8988T (cell line): ENCODE measurements around the gene RS1.

Experiments
- DNase-seq: peaks from one replicate; pipeline ENCODE4 v3.0.0; 2011

The RS1 gene

DNA sequence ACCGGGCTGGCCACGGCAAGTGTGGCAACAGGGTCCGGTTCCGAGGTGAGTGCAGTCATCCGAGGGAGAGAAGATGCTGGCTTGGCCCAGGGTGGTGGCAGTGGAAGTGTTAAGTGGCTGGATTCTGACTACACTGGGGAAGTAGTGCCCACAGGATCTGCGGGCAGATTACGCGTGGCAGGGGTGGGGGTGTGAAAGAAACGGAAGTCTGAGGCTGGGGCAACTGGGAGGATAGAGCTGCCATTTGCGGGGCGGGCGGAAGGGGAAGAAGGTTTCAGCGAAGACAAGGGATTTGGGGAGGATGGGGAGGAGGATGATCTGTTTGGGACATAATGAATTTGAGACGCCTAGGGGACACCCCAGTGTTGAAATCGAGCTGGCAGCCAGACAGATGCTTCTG, 5.3 kb downstream of the RS1 start:
- DNase-seq = no peak

DNA sequence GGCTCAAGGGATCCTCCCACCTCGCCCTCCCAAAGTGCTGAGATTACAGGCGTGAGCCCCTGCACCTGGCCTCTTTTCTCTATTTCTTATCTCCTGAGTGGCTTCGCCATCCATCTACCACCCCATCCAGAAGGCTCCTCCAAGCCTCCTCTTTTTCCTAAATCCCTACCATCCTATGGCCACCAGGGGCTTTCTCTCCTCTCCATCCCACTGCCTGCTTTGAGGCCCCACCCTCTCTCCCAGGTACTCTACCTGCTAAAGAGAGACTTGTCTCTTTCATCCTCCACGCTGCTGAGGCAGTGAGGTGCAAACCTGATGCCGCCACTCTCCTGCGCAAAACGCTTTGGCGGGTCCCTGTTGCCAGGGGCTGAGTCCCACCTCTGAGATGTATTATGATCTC, 7.0 kb downstream of the RS1 start:
- no peak for DNase-seq

DNA sequence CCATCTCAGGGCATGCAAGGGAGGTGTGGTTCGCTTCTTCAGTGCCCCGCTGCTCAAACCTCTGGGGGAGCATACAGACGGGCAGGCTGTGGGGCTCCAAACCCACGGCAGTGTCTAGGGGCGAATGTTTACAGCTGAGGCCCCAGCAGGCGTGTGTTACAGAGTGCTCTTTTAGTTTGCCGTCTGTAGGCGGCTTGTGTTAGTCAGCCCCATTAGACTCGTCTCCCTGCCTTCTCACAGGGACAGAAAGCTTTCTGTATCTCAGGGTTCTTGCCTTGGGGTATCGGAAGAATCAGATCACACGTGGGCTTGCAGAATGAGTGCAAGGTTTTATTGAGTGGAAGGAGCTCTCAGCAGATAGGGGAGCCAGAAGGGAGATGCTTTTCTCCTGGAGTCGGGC, 10.6 kb downstream of the RS1 start:
- no peak for DNase-seq

DNA sequence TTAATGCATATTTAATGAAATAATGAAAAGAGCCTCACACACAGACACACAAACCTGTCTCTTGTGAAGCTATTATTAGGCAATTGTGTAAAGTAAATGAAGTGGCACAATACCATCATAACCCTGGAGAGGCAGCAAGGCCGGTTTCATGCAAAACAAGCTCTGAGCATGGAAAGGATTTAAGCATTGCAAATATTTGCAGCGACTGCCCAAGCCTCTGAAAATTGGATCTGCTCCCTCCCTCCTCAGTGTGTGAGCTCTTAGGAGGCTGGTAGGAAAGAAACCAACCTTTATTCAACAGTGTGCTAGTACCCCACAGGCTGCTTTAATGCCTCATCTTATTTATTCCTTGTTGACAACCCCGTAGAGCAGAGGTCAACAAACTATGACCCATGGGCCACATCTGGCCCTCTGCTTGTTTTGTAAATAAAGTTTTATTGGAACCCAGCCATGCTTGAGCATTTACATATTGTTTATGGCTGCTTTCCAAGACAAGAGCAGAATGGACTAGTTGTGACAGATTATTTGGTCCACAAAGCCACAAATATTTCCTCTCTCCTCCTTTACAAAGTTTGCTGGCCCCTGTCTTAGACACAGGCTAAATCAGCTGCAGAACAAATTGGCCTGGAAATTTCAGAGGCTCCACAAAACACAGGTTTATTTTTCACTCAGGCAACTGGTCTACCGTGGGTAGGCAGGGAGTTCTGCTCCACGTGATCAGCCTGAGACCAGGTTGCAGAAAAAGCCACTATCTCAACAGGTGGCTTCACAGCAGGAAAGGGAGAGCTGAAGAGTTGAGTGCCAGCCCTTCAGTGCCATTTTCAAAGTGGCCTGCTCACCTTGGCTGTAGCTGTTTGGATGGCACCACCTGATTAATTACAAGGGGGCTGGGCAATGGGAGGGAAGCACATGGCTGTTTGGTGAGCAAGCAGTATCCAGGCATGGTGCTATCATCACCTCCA, 16.8 kb downstream of the RS1 start:
- DNase-seq = no peak

DNA sequence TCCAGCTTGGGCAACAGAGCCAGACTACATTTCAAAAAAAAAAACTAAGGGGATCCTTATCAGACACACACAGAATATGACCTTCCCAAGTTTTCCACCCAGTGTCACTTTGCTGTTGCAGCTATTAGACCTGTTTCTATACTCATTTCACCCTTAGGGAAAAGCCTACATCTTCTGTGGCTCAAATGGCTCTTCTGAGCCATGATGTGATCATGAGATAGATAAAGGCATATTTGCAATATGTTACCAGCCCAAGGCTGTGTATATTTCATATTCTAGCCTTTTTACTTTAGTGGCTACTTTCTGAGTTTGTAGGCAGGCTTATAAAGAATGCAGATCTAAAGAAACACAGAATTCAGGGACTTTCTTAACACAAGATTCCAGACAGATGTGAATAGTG, 19.3 kb downstream of the RS1 start:
- DNase-seq = no peak

DNA sequence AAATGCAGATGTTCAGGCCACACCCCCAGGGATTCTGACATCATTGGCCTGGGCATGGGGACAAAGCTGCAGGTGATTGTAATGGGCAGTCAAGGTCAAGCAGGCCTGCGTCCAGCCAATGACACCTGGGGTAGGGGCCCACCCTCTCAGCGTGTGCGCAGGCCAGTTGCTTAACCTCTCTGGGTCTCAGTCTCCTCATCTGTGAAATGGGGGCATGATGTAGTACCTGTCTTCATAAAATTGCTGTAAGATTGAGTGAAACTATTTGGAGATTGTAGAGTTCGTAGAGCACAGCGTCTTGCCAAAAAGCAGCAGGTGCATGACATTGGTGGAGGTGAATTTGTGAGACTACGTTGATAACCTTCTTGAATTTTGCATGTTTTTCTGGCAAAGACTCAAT, 21.2 kb downstream of the RS1 start:
- no peak for DNase-seq

DNA sequence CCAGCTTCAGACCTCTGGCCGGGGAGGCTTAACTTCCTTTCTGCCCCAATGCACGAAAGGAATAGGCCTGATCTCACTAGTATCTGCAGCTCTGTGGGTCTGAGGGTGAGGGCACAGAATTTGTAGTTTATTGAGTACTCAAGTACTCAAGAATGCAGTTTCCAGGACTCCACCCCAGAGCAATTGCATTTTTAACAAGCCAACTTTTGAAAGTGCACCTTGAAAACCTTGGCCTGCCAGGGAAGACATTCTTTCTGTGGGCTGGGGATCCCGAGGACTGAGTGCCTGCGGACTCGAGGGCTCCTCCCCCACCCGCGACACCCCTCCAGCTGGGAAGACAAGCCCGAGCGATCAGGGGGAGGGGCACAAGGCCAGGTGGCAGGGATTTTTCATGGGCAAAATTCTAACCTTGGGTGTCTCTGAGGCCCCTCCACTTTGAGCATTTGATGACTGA, 22.4 kb downstream of the RS1 start:
- no peak for DNase-seq

DNA sequence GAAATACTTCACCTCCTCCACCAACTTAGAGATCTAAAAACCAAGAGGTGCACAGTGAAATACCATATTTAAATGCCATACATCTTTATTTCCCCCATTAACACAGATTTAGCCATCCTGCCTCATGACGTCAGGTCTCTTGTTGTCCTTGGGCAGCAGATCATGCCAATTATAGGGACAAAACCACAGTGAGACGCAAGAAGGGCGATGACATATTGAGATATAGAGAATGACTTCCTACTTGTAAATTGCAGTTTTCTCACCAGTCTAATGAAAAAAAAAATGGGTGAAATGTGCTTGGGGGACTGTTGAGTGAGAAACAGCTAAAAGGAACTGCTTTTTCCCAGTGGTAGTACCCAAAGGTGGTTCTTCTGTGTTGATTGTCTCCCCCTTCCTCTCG, 24.3 kb downstream of the RS1 start:
- DNase-seq = no peak

DNA sequence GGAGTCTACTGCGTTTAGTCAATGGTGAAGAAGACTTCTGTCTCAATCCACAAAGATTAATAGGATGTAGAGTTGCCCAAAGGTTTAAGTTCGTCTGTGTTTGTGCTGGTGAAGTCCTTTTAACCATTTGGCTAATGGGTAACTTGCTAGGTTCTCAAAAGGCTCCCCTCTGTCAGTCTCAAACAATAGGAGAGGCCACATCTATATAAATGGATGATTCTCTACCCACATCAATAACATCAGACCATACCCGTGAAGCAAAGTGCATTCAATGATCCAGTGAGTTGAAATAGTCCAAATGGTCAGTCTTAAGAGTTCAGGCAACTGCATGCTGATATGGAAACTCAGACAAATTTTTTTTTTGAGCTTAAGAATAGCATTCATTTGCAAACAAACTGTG, 28.1 kb downstream of the RS1 start:
- DNase-seq = no peak

DNA sequence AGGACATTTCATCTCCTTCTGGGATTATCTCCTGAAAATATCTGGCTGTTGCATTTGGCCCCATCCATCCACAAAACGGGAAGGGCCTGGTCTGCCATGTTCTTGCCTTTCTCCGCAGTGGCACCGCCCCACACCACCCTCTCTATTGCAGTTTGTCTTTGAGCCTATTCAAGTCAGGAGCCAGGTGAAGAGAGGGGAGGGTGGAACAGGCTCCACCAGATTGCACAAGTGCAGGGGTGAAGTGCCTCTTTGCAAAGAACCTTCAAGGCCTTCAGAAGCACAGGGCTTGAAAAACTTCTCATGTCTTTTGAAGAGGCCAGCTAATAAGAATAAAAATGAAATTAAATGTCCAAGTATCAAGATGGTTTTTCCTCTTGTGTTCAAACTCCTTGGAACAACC, 28.7 kb downstream of the RS1 start:
- no peak for DNase-seq

DNA sequence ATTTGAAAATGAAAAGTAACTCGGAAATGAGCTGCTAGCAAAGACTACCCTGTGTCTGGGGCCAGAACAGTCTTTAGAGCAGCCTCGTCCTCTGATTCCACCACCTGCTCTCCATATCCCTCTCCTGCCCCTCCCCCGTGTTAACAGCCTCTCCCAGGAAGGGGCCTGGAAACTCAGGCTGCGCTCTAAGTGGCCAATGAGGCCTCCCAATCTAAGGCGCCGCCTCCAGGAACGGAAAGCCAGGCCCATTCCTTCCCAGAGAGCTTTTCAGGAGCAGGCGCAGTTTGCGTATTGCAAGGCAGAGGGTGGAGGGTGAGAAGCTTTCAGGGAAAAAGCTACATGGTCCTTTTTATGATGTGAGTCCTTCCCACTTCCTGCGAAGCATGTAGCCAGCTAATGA, 31.2 kb downstream of the RS1 start:
- no peak for DNase-seq

DNA sequence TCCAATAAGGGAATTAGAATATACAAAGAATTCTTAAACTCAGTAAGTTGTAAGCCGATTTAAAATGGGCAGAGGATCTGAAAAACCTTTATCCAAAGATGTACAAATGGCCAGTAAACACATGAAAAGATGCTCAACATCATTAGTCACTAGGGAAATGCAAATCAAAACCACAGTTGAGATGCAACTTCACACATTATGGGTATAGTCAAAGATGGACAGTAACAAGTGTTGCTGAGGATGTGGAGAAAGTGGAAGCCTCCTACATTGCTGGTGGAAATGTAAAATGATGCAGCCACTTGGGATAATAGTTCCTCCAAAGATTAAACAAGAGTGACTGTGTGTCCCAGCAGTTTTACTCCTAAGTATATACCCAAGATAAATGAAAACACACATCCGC, 32.6 kb downstream of the RS1 start:
- no peak for DNase-seq

DNA sequence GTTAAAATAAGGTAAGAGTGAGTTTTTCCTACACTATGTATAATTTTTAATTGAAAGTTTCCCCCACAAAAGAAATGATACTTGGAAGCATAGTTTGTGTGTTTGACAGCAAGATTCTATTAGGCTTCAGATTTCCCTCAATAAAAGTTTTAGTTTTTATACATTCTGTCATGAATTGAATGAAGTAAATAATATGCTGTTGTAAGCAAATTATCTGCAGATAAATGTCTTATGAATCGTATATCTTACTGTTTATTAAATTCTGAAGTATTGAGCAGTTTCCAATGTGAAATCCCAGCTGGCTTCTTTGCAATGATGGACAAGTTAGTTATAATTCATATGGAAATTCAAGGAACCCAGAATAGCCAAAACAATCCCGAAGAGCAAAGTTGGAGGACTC, 33.5 kb downstream of the RS1 start:
- DNase-seq = no peak

DNA sequence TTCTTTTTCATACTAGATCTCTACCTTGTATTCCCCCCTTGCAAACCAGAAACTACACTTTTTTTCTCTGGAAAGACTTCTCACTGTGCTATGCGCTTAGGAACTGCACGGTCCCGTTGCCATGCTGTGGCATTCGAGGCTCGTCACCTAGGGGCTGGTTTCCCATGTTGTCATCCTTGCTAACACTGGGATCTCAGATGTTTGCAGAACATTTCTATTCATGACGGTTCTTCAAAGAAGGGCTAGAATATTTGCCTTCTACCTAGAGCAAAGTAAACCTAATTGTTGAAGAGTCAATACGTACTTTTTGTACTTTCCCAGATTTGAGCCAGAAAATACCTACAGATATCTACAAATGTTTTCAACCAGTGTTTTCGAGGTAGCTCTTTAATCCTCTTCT, 41.0 kb downstream of the RS1 start:
- DNase-seq = no peak

DNA sequence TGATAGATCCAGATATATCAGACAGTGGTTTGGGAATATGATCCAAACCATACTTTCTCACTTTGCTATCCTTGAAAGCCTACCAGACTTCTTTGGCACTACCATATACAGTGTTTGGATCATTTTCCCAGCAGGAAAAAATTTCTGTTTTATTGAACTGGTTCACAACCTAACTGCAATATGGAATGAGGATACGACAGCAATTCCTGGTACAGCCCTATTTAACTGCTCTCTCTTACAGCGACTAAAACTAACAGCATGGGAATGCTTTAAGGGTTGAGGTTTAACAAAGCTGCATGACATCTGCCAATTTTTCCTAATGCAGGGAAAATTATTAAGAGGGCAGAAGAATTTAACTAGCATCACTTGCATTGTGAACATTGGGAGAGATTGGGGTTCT, 47.3 kb downstream of the RS1 start:
- no peak for DNase-seq

DNA sequence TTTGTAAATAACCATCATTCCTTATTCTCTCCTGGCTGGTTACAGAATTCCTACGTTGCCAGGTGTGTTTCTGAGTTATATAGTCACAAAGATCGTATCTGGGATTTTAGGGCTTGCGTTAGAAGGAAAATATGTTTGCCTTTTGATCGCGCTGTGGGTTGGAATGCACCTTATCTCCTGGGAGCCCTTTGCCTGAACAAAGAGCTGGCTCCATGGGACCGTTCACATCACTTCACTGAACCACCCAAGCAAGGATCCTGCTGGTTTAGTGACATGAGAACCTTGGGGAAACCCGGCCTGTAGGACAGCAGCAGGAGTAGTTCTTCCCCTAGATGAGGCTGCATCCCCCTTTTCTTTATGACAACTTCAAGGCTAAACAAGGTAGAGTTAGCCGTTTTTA, 51.6 kb downstream of the RS1 start:
- DNase-seq = no peak

DNA sequence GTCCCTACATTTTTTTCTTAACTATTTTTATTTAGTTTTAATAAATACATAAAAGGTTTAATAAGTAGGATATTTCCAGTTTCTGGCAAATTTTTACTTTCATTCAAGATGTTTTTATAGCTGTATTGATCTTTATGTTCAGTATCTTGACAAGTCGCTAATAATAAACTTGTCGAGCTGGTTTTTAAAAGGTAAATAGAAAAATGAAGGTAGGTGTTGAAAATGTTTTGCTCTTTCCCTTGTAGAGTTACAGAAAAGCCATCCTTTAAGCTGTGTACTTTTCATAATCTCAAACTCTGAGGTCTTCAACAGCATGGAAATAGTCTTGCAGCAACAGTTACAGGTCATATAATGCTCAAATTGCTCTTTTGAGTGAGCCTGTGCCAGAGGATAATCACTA, 52.6 kb downstream of the RS1 start:
- DNase-seq = no peak

DNA sequence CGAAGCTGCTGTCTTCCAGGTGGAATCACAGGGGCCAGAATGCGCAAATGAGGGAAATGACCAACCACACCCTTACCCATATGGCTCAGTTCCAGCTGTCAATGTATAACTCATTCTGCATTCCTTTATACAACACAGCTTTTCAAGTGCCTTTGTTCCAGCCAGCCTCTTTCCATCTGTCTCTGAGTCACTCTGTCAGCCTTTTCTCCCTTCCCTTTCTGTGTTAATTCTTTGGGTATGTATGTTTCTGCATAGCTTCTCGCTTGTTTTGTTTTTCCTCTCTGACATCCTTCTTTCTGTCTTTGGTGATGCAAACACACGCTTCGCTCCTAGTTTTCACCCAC, 54.5 kb downstream of the RS1 start:
- DNase-seq = peak; percentile 15

DNA sequence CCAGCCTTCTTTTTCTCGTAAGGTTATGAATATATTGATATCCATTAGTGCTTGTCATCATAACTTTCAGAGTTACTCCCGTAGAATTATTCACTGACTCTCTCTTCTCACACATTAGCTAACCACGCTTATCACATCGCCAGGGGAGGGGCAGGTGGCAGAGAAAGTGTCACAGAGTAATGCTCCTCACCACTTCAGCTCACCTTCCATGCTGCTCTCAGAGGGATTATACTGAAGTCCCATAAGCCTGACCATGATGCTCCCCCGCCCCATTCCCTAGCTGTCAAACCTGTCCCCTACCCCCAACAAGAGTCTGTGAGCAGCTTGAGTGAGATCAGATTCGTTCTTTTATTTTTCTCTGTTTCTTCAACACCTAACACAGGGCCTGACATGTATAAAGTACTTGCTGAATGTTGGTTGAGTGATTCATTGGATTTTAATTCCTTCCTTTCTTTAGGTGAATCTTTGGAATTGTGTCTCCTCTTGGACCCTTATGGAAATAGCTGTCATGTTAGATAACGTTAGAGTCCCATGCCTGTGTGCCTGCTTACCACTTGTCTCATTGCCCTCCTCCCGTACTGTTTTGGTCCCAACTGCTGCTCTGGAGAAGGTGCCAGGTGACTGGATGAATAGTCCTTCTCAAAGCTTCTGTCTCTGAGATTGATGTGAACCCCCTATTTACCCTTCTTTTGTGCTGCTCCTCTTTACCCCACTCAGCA, 55.1 kb downstream of the RS1 start:
- no peak for DNase-seq

DNA sequence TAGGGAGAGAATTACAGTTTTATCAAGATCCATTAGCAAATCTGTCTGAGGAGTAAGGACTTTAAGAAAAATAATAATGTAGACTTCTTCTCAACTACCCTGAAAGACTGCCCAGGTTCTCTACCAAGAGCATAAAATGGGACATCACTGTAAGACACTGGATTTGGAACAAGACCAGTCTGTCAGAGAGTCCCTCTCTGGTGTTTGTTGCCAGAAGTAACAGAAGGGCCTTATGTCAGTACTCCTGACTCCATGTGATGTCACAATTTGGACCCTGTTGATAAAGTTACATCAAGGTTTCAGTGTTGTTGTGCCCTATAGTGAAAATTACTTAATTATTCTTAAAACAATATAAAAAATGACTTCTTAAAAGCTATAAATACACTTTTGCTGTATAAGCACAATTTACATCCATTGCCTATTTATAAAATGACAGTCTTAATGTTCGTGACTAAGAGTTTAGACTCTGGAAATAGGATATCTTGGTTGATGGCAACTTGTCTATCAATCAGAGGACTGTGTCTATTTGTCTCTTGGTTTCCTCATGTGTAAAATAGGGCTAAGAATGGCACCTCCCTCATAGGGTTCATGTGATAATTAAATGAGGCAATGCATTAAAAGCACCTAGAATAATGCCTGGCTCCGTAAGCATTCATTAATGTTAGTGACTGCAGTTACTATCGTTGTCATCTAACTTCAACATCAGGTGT, 57.8 kb downstream of the RS1 start:
- DNase-seq = no peak

DNA sequence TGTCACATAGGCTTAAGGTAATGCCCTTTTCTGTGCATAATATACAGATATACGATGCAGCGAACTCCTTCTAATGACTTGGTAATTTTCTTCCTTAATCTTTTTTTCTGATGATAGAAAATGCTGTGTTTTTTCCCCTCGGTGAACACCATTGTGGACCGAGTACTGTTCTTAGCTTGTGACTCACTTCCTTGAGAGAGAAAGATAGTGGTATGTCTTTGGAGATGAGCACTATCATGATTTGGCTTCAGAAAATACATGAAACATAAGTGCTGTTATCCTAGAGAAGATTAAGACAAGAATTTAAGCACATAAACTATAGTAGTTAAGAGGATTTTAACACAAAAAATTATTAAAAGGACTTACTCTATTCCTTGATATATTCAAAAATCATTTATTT, 63.9 kb downstream of the RS1 start:
- no peak for DNase-seq

DNA sequence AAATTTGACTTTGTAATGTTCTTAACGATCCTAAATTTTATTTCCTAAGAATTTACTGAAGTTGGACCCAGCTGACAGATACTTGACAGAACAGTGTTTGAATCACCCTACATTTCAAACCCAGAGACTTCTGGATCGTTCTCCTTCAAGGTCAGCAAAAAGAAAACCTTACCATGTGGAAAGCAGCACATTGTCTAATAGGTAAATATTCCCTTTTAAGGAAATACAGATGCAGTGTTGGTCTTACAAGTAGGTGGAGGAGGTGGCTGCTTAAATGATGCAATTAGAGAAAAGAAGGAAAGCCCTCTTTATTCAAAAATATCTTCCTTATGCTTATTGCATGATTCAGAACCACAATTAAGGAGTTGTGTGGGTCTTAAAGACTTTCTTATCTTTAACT, 73.5 kb downstream of the RS1 start:
- no peak for DNase-seq

DNA sequence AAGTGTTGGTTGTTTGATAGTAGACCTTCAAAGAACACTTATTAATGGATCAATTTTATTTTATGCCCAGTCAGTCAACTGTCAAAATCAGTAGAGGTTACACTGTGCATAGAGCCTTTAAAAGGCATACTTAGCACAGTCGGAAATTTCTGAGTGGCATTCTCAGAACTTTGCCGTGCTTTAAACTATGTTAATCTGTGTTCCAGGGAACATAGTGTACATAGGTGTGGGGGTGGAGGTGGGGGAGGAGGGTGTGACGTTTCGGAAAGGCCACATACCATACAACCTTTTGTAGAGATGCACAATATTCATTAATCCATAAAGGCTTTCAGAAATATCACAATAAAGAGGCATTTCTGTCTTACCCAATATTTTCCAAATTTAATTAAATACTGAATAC, 75.8 kb downstream of the RS1 start:
- no peak for DNase-seq

DNA sequence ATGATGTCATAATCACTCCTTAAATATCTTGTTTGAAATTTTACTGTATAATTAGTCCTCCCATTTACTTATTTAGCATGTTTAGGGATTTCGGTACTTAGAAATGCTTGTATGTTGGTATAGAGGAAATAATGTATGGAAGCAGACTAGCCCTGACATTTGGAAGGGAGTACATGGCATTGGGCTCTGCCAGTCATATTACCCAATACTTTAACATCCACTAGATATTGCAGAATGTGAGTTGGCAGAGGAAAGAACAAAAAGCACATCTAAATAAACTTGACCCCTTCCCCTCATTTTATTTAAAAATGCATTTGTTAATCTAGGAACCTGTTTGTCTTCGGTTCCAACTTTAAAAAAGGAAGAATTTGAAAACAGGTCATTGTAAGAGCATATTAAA, 77.8 kb downstream of the RS1 start:
- DNase-seq = no peak
